ENCODE data around the gene RIC1.

DNA sequence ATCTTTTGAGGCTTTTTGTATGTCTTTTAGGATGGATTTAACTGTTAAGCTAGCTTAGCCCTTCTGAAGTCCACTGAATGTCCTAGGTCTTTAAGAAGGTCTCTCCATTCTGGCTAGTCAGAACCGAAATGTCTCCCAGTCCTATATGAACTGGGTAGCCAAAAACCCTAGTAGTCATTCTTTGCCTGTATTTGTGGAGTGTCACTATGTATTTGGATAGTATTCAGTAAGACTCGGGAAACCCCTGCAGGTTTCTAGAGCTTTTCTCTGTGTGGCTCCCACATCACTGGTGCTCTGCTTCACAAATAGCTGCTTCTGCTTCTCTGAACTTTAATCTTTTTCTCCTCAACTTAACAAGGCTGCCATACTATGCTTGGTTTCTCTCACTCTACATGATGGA is 68.0 kb downstream of the RIC1 start:
- TF ChIP-seq, protein P1, sequence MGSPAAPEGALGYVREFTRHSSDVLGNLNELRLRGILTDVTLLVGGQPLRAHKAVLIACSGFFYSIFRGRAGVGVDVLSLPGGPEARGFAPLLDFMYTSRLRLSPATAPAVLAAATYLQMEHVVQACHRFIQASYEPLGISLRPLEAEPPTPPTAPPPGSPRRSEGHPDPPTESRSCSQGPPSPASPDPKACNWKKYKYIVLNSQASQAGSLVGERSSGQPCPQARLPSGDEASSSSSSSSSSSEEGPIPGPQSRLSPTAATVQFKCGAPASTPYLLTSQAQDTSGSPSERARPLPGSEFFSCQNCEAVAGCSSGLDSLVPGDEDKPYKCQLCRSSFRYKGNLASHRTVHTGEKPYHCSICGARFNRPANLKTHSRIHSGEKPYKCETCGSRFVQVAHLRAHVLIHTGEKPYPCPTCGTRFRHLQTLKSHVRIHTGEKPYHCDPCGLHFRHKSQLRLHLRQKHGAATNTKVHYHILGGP (tag by site-specific recombination; IDR thresholded peaks at IDR 0.05) = no peak
- TF ChIP-seq MYNN (tag by site-specific recombination; IDR thresholded peaks at IDR 0.05; ENCODE audit: borderline replicate concordance) (no peak), ZNF677 (tag by site-specific recombination; IDR thresholded peaks at IDR 0.05) (no peak), ZNF132 (tag by site-specific recombination; IDR thresholded peaks at IDR 0.05; ENCODE audit: borderline replicate concordance) (no peak), YY1 (tag by site-specific recombination; IDR thresholded peaks at IDR 0.05) (no peak)
